ENCODE results near the gene GPX3. TPM values are rescaled to one million over a fixed set of nuclear protein-coding genes. Genes with fewer than 3 reads are reported as not detected.

Gene GPX3
- total and polyA plus RNA-seq, 9 of the 15 experiments (the other 6 are each of a cell fraction or from before 2014, with no cell fraction given), result 0.25 to 0.86 TPM; not detected in 7

DNA sequence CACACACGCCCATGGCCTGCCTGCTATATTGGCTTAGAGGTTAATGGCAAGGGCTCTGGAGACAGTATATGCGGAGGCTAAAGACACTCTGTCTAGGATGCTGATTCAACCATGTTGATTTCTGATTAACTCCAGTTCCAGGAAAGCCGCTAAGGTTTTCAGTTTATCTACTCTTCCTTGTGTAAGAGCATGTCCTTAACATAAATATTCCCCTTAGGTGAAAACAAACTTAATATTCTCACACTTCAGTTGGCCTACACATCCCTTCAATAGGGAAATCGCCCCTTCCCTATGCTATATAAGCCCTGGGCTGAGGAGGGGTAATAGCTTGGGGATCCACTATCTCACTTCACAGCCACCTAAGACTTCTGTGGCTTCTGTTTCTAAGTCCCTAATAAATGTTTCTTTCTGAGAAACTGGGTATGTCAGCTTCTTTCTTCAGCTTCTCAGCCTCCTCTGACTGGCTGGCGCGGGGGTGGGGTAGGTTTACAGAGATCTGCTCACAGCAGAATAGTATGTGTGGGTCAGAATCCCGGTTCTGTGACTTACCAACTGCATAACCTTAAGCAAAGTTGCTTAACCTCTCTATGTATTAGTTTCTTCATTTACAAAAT lies 4.3 kb upstream of the GPX3 start (continued):
- TF ChIP-seq SRF (CRISPR knock-in tag; IDR thresholded peaks at IDR 0.05) (peak in 1 of 2 experiments; percentile 49; a peak in 1 of 4 replicates), NR4A1 (CRISPR knock-in tag; IDR thresholded peaks at IDR 0.05) (no peak), NR4A1 (tag; IDR thresholded peaks at IDR 0.05) (peak; percentile 23; the same call in 1 of the 2 replicates), MTA3 (IDR thresholded peaks at IDR 0.05; ENCODE audit: borderline replicate concordance) (0 out of 2 replicates have a peak, but pooled peaks have one; percentile 13), TEAD4 (IDR thresholded peaks at IDR 0.05; ENCODE audit: low read length) (peak; percentile 58; the same call in 1 of the 2 replicates), TEAD4 (CRISPR knock-in tag; IDR thresholded peaks at IDR 0.05; ENCODE audit: borderline replicate concordance) (no peak), BACH1 (tag; IDR thresholded peaks at IDR 0.05) (0 out of 2 replicates have a peak, but pooled peaks have one; percentile 40), MGA (IDR thresholded peaks at IDR 0.05) (peak; percentile 26; the same call in 1 of the 2 replicates), POLR2H (tag; IDR thresholded peaks at IDR 0.05; ENCODE audit: low read depth) (peak; percentile 72), ZNF3 (CRISPR knock-in tag; IDR thresholded peaks at IDR 0.05) (no peak)
- TF ChIP-seq, protein P1, sequence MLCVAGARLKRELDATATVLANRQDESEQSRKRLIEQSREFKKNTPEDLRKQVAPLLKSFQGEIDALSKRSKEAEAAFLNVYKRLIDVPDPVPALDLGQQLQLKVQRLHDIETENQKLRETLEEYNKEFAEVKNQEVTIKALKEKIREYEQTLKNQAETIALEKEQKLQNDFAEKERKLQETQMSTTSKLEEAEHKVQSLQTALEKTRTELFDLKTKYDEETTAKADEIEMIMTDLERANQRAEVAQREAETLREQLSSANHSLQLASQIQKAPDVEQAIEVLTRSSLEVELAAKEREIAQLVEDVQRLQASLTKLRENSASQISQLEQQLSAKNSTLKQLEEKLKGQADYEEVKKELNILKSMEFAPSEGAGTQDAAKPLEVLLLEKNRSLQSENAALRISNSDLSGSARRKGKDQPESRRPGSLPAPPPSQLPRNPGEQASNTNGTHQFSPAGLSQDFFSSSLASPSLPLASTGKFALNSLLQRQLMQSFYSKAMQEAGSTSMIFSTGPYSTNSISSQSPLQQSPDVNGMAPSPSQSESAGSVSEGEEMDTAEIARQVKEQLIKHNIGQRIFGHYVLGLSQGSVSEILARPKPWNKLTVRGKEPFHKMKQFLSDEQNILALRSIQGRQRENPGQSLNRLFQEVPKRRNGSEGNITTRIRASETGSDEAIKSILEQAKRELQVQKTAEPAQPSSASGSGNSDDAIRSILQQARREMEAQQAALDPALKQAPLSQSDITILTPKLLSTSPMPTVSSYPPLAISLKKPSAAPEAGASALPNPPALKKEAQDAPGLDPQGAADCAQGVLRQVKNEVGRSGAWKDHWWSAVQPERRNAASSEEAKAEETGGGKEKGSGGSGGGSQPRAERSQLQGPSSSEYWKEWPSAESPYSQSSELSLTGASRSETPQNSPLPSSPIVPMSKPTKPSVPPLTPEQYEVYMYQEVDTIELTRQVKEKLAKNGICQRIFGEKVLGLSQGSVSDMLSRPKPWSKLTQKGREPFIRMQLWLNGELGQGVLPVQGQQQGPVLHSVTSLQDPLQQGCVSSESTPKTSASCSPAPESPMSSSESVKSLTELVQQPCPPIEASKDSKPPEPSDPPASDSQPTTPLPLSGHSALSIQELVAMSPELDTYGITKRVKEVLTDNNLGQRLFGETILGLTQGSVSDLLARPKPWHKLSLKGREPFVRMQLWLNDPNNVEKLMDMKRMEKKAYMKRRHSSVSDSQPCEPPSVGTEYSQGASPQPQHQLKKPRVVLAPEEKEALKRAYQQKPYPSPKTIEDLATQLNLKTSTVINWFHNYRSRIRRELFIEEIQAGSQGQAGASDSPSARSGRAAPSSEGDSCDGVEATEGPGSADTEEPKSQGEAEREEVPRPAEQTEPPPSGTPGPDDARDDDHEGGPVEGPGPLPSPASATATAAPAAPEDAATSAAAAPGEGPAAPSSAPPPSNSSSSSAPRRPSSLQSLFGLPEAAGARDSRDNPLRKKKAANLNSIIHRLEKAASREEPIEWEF (CRISPR knock-in tag; IDR thresholded peaks at IDR 0.05), result no peak

All from K562 (cell line).